ENCODE data around the gene CCBE1.
"Not testable (repeated sequence)": the region's sequence is repeated elsewhere in the genome, so short reads cannot be mapped to it uniquely, and the experiment has no call there.

DNA sequence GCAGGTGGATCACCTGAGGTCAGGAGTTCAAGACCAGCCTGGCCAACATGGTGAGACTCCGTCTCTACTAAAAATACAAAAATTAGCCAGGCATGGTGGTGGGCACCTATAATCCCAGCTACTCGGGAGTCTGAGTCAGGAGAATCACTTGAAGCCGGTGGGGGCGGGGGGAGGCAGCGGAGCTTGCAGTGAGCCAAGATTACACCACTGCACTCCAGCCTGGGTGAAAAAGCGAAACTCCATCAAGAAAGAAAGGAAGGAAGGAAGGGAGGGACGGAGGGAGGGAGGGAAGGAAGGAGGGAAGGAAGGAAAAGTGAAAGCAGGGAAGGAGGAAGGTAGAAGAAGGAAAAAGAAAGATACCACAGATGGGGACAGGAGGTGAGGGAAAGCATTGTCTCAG, 40.1 kb upstream of the CCBE1 start:
- TF ChIP-seq TARDBP (IDR thresholded peaks at IDR 0.05); ELF4 (IDR thresholded peaks at IDR 0.05); SUZ12 (IDR thresholded peaks at IDR 0.05); SP1 (IDR thresholded peaks at IDR 0.05); FOXM1 (IDR thresholded peaks at IDR 0.05; ENCODE audit: borderline replicate concordance); BHLHE40 (IDR thresholded peaks at IDR 0.05; ENCODE audit: borderline replicate concordance); ARNT (IDR thresholded peaks at IDR 0.05); LEF1 (IDR thresholded peaks at IDR 0.05; ENCODE audit: borderline replicate concordance); FOXA1 (IDR thresholded peaks at IDR 0.05): not testable (repeated sequence)

Measured in HEK293T (cell line).